ENCODE measurements around the gene CGGBP1. TPM values are rescaled to one million over a fixed set of nuclear protein-coding genes. Genes with fewer than 3 reads are reported as not detected.
A peak's percentile ranks its signal among the peaks of the same experiment; 100 is the strongest.

CGGBP1 gene
- total RNA-seq, 2 donors from 2014 or later: 48.9 to 57.6 TPM

DNA sequence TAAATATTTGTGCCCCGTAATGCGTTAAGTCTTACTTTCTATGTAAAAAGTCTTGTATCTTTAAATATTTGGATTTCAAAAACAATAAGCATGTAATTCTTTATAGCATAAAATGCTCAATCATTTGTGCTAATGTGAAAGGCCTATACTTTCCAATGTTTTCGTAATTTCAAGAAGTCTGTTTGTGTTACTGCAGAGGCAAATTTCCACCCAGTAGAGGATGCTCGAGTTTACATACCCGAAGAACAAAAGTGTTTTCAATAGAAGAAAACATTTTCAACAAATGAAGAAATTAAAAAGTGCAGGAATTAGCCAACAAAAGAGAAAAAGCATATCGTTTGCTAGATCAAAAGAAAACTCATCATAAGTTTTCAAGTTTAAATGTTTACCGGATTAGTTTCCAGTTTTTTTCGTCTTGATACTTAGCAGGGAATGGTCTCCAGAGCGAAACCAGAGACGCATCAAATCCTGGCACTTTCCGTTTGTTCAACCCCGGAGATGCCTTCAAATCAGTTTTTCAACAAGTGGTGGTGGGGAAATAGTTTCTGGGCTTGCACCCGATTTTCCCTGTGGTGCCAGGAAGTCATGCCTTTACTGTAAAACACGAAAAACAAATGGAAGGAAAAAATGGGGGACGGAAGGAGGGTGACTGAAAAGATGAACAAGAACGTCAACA lies 1.0 kb downstream of the CGGBP1 start:
- TF ChIP-seq POLR2AphosphoS5 (IDR thresholded peaks at IDR 0.05) (no peak), POLR2A (IDR thresholded peaks at IDR 0.05) (no peak)
- TF ChIP-seq, protein P1, sequence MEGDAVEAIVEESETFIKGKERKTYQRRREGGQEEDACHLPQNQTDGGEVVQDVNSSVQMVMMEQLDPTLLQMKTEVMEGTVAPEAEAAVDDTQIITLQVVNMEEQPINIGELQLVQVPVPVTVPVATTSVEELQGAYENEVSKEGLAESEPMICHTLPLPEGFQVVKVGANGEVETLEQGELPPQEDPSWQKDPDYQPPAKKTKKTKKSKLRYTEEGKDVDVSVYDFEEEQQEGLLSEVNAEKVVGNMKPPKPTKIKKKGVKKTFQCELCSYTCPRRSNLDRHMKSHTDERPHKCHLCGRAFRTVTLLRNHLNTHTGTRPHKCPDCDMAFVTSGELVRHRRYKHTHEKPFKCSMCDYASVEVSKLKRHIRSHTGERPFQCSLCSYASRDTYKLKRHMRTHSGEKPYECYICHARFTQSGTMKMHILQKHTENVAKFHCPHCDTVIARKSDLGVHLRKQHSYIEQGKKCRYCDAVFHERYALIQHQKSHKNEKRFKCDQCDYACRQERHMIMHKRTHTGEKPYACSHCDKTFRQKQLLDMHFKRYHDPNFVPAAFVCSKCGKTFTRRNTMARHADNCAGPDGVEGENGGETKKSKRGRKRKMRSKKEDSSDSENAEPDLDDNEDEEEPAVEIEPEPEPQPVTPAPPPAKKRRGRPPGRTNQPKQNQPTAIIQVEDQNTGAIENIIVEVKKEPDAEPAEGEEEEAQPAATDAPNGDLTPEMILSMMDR (IDR thresholded peaks at IDR 0.05): peak in 1 of 4 experiments; percentile 17
- Histone ChIP-seq H3K27me3 (replicated peaks; ENCODE audit: insufficient read depth) (no peaks in the 10 kb centered on the region), H3K9me3 (no peaks in the 10 kb centered on the region), H3K27ac (peak overlapping the region; percentile 94 to 98), H3K4me1 (replicated peaks) (no peaks in the 10 kb centered on the region), H3K4me3 (peak overlapping the region; percentile 90 to 93), H3K36me3 (no peaks in the 10 kb centered on the region)
- intact Hi-C loops (cut with DNase I): loop anchor here (10.0 kb wide), 1 partner anchor 57 kb away; no protein-coding TSS in a partner anchor
- no peak for DNase-seq (ENCODE audit: low spot score)
- 12% methylated on average over 16 of the region's 16 CpGs for WGBS

DNA sequence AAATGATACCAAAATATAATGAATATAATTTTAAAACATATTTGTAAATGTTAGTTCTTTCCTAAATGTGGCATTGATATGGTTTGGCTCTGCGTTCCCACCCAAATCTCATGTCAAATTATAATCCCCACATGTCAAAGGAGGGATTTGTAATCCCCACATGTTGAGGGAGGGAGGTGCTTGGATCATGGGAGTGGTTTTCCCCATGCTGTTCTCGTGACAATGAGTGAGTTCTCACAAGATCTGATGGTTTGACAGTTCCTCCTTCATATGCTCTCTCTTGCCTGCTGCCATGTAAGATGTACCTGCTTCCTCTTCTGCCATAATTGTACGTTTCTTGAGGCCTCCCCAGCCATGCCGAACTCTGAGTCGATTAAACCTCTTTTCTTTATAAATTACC lies 12.0 kb downstream of the CGGBP1 start:
- Histone ChIP-seq H3K27ac (no peak overlapping the region), H3K4me3 (no peak overlapping the region), H3K4me1 (replicated peaks) (no peaks in the 10 kb centered on the region), H3K9me3 (no peaks in the 10 kb centered on the region), H3K36me3 (no peaks in the 10 kb centered on the region), H3K27me3 (replicated peaks; ENCODE audit: insufficient read depth) (no peaks in the 10 kb centered on the region)
- no peak for DNase-seq (ENCODE audit: low spot score)
- WGBS: 91% methylated on average over 5 of the region's 5 CpGs
- intact Hi-C loops (cut with DNase I): no loop called here
- TF ChIP-seq POLR2A (IDR thresholded peaks at IDR 0.05) (no peak), POLR2AphosphoS5 (IDR thresholded peaks at IDR 0.05) (no peak)
- TF ChIP-seq, protein P1 (IDR thresholded peaks at IDR 0.05): no peak

DNA sequence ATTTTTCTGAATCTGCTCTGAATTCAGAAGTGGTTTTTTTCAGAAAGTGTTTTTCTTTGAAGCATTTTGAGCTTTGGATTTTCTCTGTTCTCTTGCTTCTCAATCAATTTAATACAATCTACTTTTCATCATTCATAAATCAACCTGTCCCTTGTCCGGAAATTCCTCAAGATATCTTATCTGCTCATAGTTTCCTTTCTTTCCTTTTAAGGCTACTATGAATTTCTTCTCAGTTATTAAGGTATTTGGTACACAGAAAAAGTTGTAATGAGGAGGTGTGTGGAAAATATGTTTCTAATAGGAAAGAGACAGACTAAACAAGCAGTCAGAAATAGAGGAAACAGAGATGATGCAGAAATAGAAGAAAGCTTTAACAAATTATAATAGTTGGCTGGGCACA lies 14.4 kb downstream of the CGGBP1 start:
- no peak for DNase-seq (ENCODE audit: low spot score)
- Histone ChIP-seq H3K9me3 (no peaks in the 10 kb centered on the region), H3K4me3 (no peak overlapping the region), H3K4me1 (replicated peaks) (no peaks in the 10 kb centered on the region), H3K27ac (no peak overlapping the region), H3K36me3 (no peaks in the 10 kb centered on the region), H3K27me3 (replicated peaks; ENCODE audit: insufficient read depth) (no peaks in the 10 kb centered on the region)
- intact Hi-C loops (cut with DNase I): no loop called here
- 51% methylated on average over 1 of the region's 1 CpG for WGBS
- TF ChIP-seq POLR2A (IDR thresholded peaks at IDR 0.05) (no peak), POLR2AphosphoS5 (IDR thresholded peaks at IDR 0.05) (no peak)
- TF ChIP-seq, protein P1 (IDR thresholded peaks at IDR 0.05): no peak

DNA sequence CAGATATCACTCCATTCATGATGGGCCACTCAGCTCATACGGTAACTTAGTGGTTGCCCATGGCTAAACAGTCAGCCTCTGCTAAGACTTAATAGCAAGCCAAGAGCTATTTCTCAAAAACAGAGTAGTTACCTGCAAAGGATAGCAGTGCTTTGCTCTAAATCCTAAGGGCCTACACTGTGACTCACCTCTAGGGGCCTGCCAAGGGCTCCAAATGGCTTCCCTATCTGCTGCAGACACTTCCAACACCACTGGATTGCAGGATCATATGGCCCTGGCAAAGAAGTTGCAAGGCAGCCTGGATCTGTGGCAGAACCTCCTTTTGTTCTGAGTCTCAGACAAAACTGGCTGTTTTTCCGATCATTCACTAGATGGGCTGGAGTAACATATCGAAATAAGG lies 17.8 kb downstream of the CGGBP1 start:
- 98% methylated on average over 3 of the region's 3 CpGs for WGBS
- no peaks in the 10 kb centered on the region for H3K9me3 ChIP-seq
- H3K36me3 ChIP-seq: no peaks in the 10 kb centered on the region
- no peak for DNase-seq (ENCODE audit: low spot score)
- no peaks in the 10 kb centered on the region for H3K4me1 ChIP-seq (replicated peaks)
- no peaks in the 10 kb centered on the region for H3K27me3 ChIP-seq (replicated peaks; ENCODE audit: insufficient read depth)
- H3K27ac ChIP-seq: no peak overlapping the region
- intact Hi-C loops (cut with DNase I): no loop called here
- no peak overlapping the region for H3K4me3 ChIP-seq
- no peak for TF ChIP-seq POLR2AphosphoS5 (IDR thresholded peaks at IDR 0.05)
- TF ChIP-seq, protein P1 (IDR thresholded peaks at IDR 0.05): no peak

DNA sequence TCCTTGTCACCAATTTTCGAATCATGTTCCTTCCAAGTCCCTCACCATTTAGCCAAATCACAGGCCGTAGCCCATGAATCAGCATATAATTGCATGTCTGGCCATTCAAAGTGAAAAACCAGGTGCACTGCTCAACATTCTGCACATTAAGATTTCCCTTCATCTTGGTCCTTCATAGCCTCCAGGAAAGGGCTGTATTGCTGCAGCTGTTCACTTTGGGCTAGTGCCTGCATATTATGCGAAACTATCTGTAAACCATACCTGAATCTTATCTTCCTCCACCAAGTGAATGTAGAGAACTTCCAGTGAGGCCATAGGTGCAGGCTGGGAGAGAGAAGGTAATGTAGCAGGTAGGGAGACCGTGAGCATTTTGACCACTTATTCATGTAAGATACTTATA lies 18.3 kb downstream of the CGGBP1 start:
- intact Hi-C loops (cut with DNase I): no loop called here
- Histone ChIP-seq H3K36me3 (no peaks in the 10 kb centered on the region), H3K27ac (no peak overlapping the region), H3K27me3 (replicated peaks; ENCODE audit: insufficient read depth) (no peaks in the 10 kb centered on the region), H3K4me1 (replicated peaks) (no peaks in the 10 kb centered on the region), H3K4me3 (no peak overlapping the region), H3K9me3 (no peaks in the 10 kb centered on the region)
- DNase-seq (ENCODE audit: low spot score): no peak
- WGBS: 98% methylated on average over 4 of the region's 4 CpGs
- TF ChIP-seq, protein P1 (IDR thresholded peaks at IDR 0.05): no peak
- TF ChIP-seq POLR2A (IDR thresholded peaks at IDR 0.05): no peak
- no peak for TF ChIP-seq POLR2AphosphoS5 (IDR thresholded peaks at IDR 0.05)
